Liver (tissue), 9 donors: ENCODE data around the gene SLC8A1. TPM values are rescaled to one million over a fixed set of nuclear protein-coding genes. Genes with fewer than 3 reads are reported as not detected.

Experiments
- DNase-seq: peaks from one replicate; pipeline ENCODE4 v3.0.0-alpha.2; 2017; ENCODE audit warnings: low spot score
- H3K27ac ChIP-seq, 2 donors: one replicate each; pipeline ENCODE4 v1.7.0; 2013; ENCODE audit warnings: inconsistent platforms in 2 of 2, low read length in 2 of 2, control low read depth in 1 of 2, low read depth in 1 of 2, mild to moderate bottlenecking in 1 of 2
- H3K27me3 ChIP-seq, 4 donors: one replicate each; pipeline versions ENCODE4 v1.6.1 to v1.7.0; 2013; ENCODE audit warnings: low read length in 3 of 4, inconsistent platforms in 1 of 4, mild to moderate bottlenecking in 1 of 4, moderate library complexity in 1 of 4; ENCODE audit not compliant: control insufficient read depth in 4 of 4, insufficient read depth in 4 of 4
- H3K36me3 ChIP-seq, 4 donors: one replicate each; pipeline versions ENCODE4 v1.6.1 to v1.7.0; 2013; ENCODE audit warnings: low read length in 3 of 4, mild to moderate bottlenecking in 3 of 4, low read depth in 1 of 4, moderate library complexity in 1 of 4; ENCODE audit not compliant: control insufficient read depth in 4 of 4, insufficient read depth in 3 of 4
- H3K4me1 ChIP-seq, 4 donors: one replicate each; pipeline versions ENCODE4 v1.6.1 to v1.7.0; 2013; ENCODE audit warnings: low read length in 3 of 4, mild to moderate bottlenecking in 3 of 4, moderate library complexity in 1 of 4; ENCODE audit not compliant: control insufficient read depth in 4 of 4, insufficient read depth in 4 of 4
- H3K4me3 ChIP-seq, 3 donors: one replicate each; pipeline versions ENCODE4 v1.6.1 to v1.7.0; 2013; ENCODE audit warnings: low read length in 3 of 3, control low read depth in 1 of 3, low read depth in 1 of 3, mild to moderate bottlenecking in 1 of 3
- H3K9ac ChIP-seq, 2 donors: one replicate each; pipeline ENCODE4 v1.7.0; 2013; ENCODE audit warnings: low read length in 2 of 2, mild to moderate bottlenecking in 2 of 2, moderate library complexity in 2 of 2, control low read depth in 1 of 2, low read depth in 1 of 2
- H3K9me3 ChIP-seq, 4 donors: one replicate each; pipeline versions ENCODE4 v1.6.1 to v1.7.0; 2013; ENCODE audit warnings: low read length in 3 of 4; ENCODE audit not compliant: control insufficient read depth in 4 of 4
- EGR1 ChIP-seq, 2 donors: IDR thresholded peaks; 2 replicates each; pipeline ENCODE4 v1.6.1; 2016 to 2018; ENCODE audit warnings: antibody characterized with exemption in 2 of 2, low read depth in 2 of 2
- FOXA1 ChIP-seq: IDR thresholded peaks from 2 replicates; pipeline ENCODE4 v1.6.1; 2016; ENCODE audit warnings: antibody characterized with exemption
- FOXA2 ChIP-seq: IDR thresholded peaks from 2 replicates; pipeline ENCODE4 v1.6.1; 2016; ENCODE audit warnings: antibody characterized with exemption
- HNF4A ChIP-seq, 2 donors: conservative IDR thresholded peaks; 2 replicates each; pipeline ENCODE4 v1.6.1; 2016; ENCODE audit warnings: antibody characterized with exemption in 2 of 2, mild to moderate bottlenecking in 2 of 2
- HNF4G ChIP-seq: IDR thresholded peaks from 2 replicates; pipeline ENCODE4 v1.6.1; 2016; ENCODE audit warnings: antibody characterized with exemption
- JUND ChIP-seq, 2 donors: IDR thresholded peaks; 2 replicates each; pipeline ENCODE4 v1.6.1; 2016; ENCODE audit warnings: antibody characterized with exemption in 2 of 2
- NR2F2 ChIP-seq: IDR thresholded peaks from 2 replicates; pipeline ENCODE4 v1.6.1; 2016; ENCODE audit warnings: antibody characterized with exemption
- RAD21 ChIP-seq, 2 donors: IDR thresholded peaks; 2 replicates each; pipeline ENCODE4 v1.6.1; 2016; ENCODE audit warnings: antibody characterized with exemption in 2 of 2, mild to moderate bottlenecking in 2 of 2
- SP1 ChIP-seq: IDR thresholded peaks from 2 replicates; pipeline ENCODE4 v1.6.1; 2018; ENCODE audit warnings: antibody characterized with exemption, mild to moderate bottlenecking
- TAF1 ChIP-seq: conservative IDR thresholded peaks from 2 replicates; pipeline ENCODE4 v1.6.1; 2016; ENCODE audit warnings: antibody characterized with exemption, mild to moderate bottlenecking
- YY1 ChIP-seq: IDR thresholded peaks from 2 replicates; pipeline ENCODE4 v1.6.1; 2016; ENCODE audit warnings: antibody characterized with exemption, mild to moderate bottlenecking
- WGBS: extraction: QIAGEN DNeasy Blood & Tissue Kit; methylation state at CpG from one replicate; pipeline ENCODE4 v1.1.7; 2013; 5-methylcytosine and 5-hydroxymethylcytosine counted together
- polyA plus RNA-seq, 2 donors: library from polyadenylated mRNA; stranded (reverse) in 1 of 2; unstranded in 1 of 2; fragments of 200-250 nt in 1 of 2; fragments of >200 nt in 1 of 2; fragmentation: Nextera tagmentation in 1 of 2; extraction: Ambion mirVana in 1 of 2; gene quantifications; one replicate each; pipeline versions ENCODE4 v1.2.1 to v1.2.3, GENCODE V29; 2013 to 2015
- total RNA-seq, 2 donors: library from RNA; depleted of rRNA; stranded (reverse); fragments of >200 nt; gene quantifications; one replicate each; pipeline ENCODE4 v1.2.3, GENCODE V29; 2014
- TF ChIP-seq, protein P1 (sequence below): IDR thresholded peaks from 2 replicates; pipeline ENCODE4 v1.6.1; 2016; ENCODE audit warnings: antibody characterized with exemption
- TF ChIP-seq, protein P2 (sequence below): fragments of 150-350 bp; IDR thresholded peaks from 2 replicates; pipeline ENCODE4 v1.5.1; 2017; ENCODE audit warnings: improper control_type of control experiment, low read depth, low read length; ENCODE audit not compliant: missing input control
- TF ChIP-seq, protein P3 (sequence below): IDR thresholded peaks from 2 replicates; pipeline ENCODE4 v1.6.1; 2016; ENCODE audit warnings: antibody characterized with exemption, mild to moderate bottlenecking
- TF ChIP-seq, protein P4 (sequence below): IDR thresholded peaks from 2 replicates; pipeline ENCODE4 v1.6.1; 2016; ENCODE audit warnings: antibody characterized with exemption
- TF ChIP-seq, protein P5 (sequence below): IDR thresholded peaks from 2 replicates; pipeline ENCODE4 v1.6.1; 2016; ENCODE audit warnings: antibody characterized with exemption
- donor health status: healthy.
- donor health status: healthy.
- donor health status: healthy.
- donor health status: healthy.
- donor health status: healthy.

The SLC8A1 gene
- total and polyA plus RNA-seq, 4 donors, result 1.2 to 18.5 (median 8.2) TPM

DNA sequence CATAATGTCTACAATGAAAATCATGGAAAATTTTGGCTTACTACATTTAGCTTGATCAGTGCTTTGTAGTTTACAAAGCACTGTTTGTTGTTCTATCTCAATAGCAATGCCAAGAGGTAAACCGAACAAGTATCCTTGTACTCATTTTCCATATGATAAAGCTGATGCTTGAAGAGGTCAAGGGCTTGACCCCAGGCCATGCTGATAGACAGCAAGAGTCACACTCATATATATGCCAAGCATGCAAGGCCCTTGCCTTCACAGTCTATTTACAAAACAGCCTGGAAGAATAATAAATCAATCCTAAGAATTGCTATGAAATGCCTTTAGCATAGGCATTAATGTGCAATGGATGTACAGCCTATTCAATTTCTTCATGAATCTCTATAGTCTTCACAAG, 71.8 kb downstream of the SLC8A1 start:
- Histone ChIP-seq H3K36me3 (no peaks in the 10 kb centered on the region), H3K27ac (no peak overlapping the region), H3K27me3 (no peaks in the 10 kb centered on the region), H3K9ac (no peak overlapping the region), H3K4me3 (no peak overlapping the region), H3K4me1 (no peaks in the 10 kb centered on the region), H3K9me3 (peaks cover 0 to 11% (median 2%) of the 10 kb centered on the region in 4 donors)
- WGBS, result 78% methylated on average over 1 of the region's 1 CpG
- DNase-seq, result no peak
- TF ChIP-seq TAF1, result no peak
- TF ChIP-seq EGR1 (IDR thresholded peaks at IDR 0.05; ENCODE audit: low read depth in 2 of 2), result no peak
- TF ChIP-seq SP1, result no peak
- TF ChIP-seq, protein P1, sequence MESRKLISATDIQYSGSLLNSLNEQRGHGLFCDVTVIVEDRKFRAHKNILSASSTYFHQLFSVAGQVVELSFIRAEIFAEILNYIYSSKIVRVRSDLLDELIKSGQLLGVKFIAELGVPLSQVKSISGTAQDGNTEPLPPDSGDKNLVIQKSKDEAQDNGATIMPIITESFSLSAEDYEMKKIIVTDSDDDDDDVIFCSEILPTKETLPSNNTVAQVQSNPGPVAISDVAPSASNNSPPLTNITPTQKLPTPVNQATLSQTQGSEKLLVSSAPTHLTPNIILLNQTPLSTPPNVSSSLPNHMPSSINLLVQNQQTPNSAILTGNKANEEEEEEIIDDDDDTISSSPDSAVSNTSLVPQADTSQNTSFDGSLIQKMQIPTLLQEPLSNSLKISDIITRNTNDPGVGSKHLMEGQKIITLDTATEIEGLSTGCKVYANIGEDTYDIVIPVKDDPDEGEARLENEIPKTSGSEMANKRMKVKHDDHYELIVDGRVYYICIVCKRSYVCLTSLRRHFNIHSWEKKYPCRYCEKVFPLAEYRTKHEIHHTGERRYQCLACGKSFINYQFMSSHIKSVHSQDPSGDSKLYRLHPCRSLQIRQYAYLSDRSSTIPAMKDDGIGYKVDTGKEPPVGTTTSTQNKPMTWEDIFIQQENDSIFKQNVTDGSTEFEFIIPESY, result no peak
- no peak for TF ChIP-seq FOXA2
- TF ChIP-seq YY1, result no peak
- TF ChIP-seq, protein P2, sequence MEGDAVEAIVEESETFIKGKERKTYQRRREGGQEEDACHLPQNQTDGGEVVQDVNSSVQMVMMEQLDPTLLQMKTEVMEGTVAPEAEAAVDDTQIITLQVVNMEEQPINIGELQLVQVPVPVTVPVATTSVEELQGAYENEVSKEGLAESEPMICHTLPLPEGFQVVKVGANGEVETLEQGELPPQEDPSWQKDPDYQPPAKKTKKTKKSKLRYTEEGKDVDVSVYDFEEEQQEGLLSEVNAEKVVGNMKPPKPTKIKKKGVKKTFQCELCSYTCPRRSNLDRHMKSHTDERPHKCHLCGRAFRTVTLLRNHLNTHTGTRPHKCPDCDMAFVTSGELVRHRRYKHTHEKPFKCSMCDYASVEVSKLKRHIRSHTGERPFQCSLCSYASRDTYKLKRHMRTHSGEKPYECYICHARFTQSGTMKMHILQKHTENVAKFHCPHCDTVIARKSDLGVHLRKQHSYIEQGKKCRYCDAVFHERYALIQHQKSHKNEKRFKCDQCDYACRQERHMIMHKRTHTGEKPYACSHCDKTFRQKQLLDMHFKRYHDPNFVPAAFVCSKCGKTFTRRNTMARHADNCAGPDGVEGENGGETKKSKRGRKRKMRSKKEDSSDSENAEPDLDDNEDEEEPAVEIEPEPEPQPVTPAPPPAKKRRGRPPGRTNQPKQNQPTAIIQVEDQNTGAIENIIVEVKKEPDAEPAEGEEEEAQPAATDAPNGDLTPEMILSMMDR, result no peak
- TF ChIP-seq HNF4A (conservative IDR thresholded peaks at IDR 0.05), result no peak

DNA sequence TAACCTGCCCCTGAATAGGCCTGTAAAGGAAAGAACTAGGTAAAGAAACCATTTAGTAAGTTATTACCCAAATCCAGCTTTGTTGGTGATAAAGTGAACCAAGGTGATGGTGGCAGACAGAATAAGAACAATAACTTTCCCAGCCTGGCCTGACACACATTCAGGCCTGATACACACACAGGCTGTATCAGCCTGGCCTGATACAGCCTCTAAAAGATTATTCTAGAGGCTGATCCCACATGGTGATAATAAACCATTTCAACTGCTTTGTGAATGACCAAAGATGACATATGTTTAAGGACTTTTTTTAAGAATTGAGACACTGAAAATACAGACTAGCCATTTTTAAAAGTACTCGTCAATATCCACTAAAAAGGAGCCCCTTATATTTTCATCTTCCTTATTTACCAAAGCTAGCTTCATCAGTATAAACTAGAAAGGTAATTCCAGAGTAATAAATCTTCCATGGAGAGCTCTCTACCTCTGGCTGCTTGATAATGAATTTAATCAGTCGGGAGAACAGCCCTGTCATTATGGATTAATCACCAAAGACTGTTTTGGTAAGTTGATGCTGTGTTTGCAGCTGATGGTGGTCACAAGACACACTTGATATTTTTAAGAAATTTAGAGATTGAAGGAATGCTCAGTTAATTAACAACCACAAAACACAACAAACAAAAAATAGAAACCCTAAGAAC, 77.2 kb downstream of the SLC8A1 start:
- no peak for DNase-seq
- WGBS, result 65% methylated on average over 2 of the region's 2 CpGs
- no peaks in the 10 kb centered on the region for H3K27me3 ChIP-seq
- no peaks in the 10 kb centered on the region for H3K4me1 ChIP-seq
- H3K4me3 ChIP-seq, result no peak overlapping the region
- no peaks in the 10 kb centered on the region for H3K36me3 ChIP-seq
- no peak overlapping the region for H3K27ac ChIP-seq
- no peak overlapping the region for H3K9ac ChIP-seq
- TF ChIP-seq, protein P3, sequence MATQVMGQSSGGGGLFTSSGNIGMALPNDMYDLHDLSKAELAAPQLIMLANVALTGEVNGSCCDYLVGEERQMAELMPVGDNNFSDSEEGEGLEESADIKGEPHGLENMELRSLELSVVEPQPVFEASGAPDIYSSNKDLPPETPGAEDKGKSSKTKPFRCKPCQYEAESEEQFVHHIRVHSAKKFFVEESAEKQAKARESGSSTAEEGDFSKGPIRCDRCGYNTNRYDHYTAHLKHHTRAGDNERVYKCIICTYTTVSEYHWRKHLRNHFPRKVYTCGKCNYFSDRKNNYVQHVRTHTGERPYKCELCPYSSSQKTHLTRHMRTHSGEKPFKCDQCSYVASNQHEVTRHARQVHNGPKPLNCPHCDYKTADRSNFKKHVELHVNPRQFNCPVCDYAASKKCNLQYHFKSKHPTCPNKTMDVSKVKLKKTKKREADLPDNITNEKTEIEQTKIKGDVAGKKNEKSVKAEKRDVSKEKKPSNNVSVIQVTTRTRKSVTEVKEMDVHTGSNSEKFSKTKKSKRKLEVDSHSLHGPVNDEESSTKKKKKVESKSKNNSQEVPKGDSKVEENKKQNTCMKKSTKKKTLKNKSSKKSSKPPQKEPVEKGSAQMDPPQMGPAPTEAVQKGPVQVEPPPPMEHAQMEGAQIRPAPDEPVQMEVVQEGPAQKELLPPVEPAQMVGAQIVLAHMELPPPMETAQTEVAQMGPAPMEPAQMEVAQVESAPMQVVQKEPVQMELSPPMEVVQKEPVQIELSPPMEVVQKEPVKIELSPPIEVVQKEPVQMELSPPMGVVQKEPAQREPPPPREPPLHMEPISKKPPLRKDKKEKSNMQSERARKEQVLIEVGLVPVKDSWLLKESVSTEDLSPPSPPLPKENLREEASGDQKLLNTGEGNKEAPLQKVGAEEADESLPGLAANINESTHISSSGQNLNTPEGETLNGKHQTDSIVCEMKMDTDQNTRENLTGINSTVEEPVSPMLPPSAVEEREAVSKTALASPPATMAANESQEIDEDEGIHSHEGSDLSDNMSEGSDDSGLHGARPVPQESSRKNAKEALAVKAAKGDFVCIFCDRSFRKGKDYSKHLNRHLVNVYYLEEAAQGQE, result no peak
- TF ChIP-seq, protein P4, sequence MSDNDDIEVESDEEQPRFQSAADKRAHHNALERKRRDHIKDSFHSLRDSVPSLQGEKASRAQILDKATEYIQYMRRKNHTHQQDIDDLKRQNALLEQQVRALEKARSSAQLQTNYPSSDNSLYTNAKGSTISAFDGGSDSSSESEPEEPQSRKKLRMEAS, result no peak
- no peak for TF ChIP-seq FOXA2
- TF ChIP-seq, protein P2, result no peak
- no peak for TF ChIP-seq NR2F2
- no peak for TF ChIP-seq TAF1
- TF ChIP-seq JUND (IDR thresholded peaks at IDR 0.05), result no peak
- no peak for TF ChIP-seq YY1
- TF ChIP-seq HNF4G, result no peak
- no peak for TF ChIP-seq EGR1 (IDR thresholded peaks at IDR 0.05; ENCODE audit: low read depth in 2 of 2)
- TF ChIP-seq, protein P1, result no peak
- TF ChIP-seq, protein P5, sequence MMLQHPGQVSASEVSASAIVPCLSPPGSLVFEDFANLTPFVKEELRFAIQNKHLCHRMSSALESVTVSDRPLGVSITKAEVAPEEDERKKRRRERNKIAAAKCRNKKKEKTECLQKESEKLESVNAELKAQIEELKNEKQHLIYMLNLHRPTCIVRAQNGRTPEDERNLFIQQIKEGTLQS, result no peak
- no peak for TF ChIP-seq RAD21 (IDR thresholded peaks at IDR 0.05)
- TF ChIP-seq FOXA1, result no peak
- no peaks in the 10 kb centered on the region for H3K9me3 ChIP-seq
